HCT116 (cell line): ENCODE results near the gene SPRING1. TPM values are rescaled to one million over a fixed set of nuclear protein-coding genes. Genes with fewer than 3 reads are reported as not detected.

Experiments used
- ATAC-seq: fragments of 200-7000 bp; cut with Tn5 transposase; 2 replicates; pipeline ENCODE4 v1.9.1; 2020; ENCODE audit warnings: mild to moderate bottlenecking, moderate library complexity
- BruUV-seq: library from RNA; stranded (reverse); fragments of 400-500 nt; replicated peaks from 2 replicates; lab custom pipeline; 2021; lab: Mats Ljungman, UMichigan
- CTCF ChIA-PET: fragments of 300-600 bp; sonication (Branson Sonifier 250); formaldehyde crosslinking; loops from one replicate; lab custom pipeline; 2021; ENCODE audit warnings: antibody characterized with exemption; lab: Charles Lee
- POLR2A ChIA-PET: fragments of 300-600, 350-600 bp; sonication (Branson Sonifier 250); formaldehyde crosslinking; loops from one replicate; lab custom pipeline; 2021; ENCODE audit warnings: antibody characterized with exemption; lab: Charles Lee
- RAD21 ChIA-PET, 2 experiments: fragments of 300-600 bp; sonication (Branson Sonifier 250); formaldehyde crosslinking; loops; one replicate each; lab custom pipeline; 2023; ENCODE audit warnings: low total read pairs in 2 of 2; ENCODE audit not compliant: uncharacterized antibody in 2 of 2, unreplicated experiment in 2 of 2, low non-redundant PET in 1 of 2; lab: Charles Lee
- DNase-seq: peaks from one replicate; pipeline ENCODE4 v3.0.0-alpha.2; 2010; ENCODE audit warnings: low read depth, low spot score
- H2AFZ ChIP-seq: fragments of 200-600 bp; shearing (Covaris generic), sonication (generic); 2 replicates; pipeline ENCODE4 v1.6.1; 2017; ENCODE audit warnings: low read depth, mixed run types, mixed read lengths, antibody characterized with exemption, low read length; ENCODE audit not compliant: poor library complexity, severe bottlenecking
- H3K27ac ChIP-seq: 2 replicates; pipeline ENCODE4 v1.5.1; 2012; ENCODE audit warnings: low read depth, low read length
- H3K27me3 ChIP-seq: fragments of 200-600 bp; sonication (generic); 2 replicates; pipeline ENCODE4 v1.6.1; 2016; ENCODE audit warnings: mixed run types, low read length, mixed read lengths; ENCODE audit not compliant: insufficient read depth
- H3K36me3 ChIP-seq, 2 experiments: fragments of 200-500 bp in 1 of 2; fragments of 200-600 bp in 1 of 2; sonication (Bioruptor generic) in 1 of 2; sonication (generic) in 1 of 2; 2 replicates each; pipeline versions ENCODE4 v1.5.1 to v1.6.1; 2014 to 2016; ENCODE audit warnings: low read length in 2 of 2, inconsistent platforms in 1 of 2, mixed read lengths in 1 of 2, mixed run types in 1 of 2; ENCODE audit not compliant: insufficient read depth in 2 of 2, control insufficient read depth in 1 of 2
- H3K4me1 ChIP-seq, 2 experiments: fragments of 200-600 bp in 1 of 2; sonication (generic) in 1 of 2; 2 replicates each; pipeline versions ENCODE4 v1.5.1 to v1.6.1; 2012 to 2017; ENCODE audit warnings: low read length in 2 of 2, inconsistent platforms in 1 of 2, mild to moderate bottlenecking in 1 of 2, mixed read lengths in 1 of 2, mixed run types in 1 of 2, moderate library complexity in 1 of 2; ENCODE audit not compliant: insufficient read depth in 2 of 2, control insufficient read depth in 1 of 2
- H3K4me2 ChIP-seq: fragments of 200-600 bp; sonication (generic); 2 replicates; pipeline ENCODE4 v1.6.1; 2017; ENCODE audit warnings: mixed run types, low read length, mixed read lengths
- H3K4me3 ChIP-seq, 2 experiments: fragments of 200-600 bp in 1 of 2; sonication (generic) in 1 of 2; replicated peaks in 1 of 2; 2 replicates each; pipeline ENCODE4 v1.5.1; 2011 to 2016; ENCODE audit warnings: low read length in 2 of 2, control low read depth in 1 of 2, low read depth in 1 of 2, mild to moderate bottlenecking in 1 of 2, mixed read lengths in 1 of 2, mixed run types in 1 of 2
- H3K79me2 ChIP-seq: fragments of 200-600 bp; sonication (generic); 2 replicates; pipeline ENCODE4 v1.6.1; 2017; ENCODE audit warnings: mild to moderate bottlenecking, mixed run types, low read length, moderate library complexity, mixed read lengths; ENCODE audit not compliant: insufficient read depth
- H3K9ac ChIP-seq: fragments of 200-600 bp; sonication (generic); 2 replicates; pipeline ENCODE4 v1.6.1; 2016; ENCODE audit warnings: low read length, mixed read lengths
- H3K9me2 ChIP-seq: fragments of 200-600 bp; sonication (generic), shearing (Covaris generic); 2 replicates; pipeline ENCODE4 v1.6.1; 2017; ENCODE audit warnings: mixed run types, mild to moderate bottlenecking, moderate library complexity; ENCODE audit not compliant: insufficient read depth
- H3K9me3 ChIP-seq, 2 experiments: fragments of 200-500 bp in 1 of 2; fragments of 200-600 bp in 1 of 2; sonication (Bioruptor generic) in 1 of 2; sonication (generic) in 1 of 2; 2 replicates each; pipeline ENCODE4 v1.6.1; 2014 to 2017; ENCODE audit warnings: low read length in 2 of 2, mixed read lengths in 2 of 2, inconsistent platforms in 1 of 2, low read depth in 1 of 2, mild to moderate bottlenecking in 1 of 2, mixed run types in 1 of 2, moderate library complexity in 1 of 2; ENCODE audit not compliant: control insufficient read depth in 1 of 2, insufficient read depth in 1 of 2
- H4K20me1 ChIP-seq: fragments of 200-600 bp; sonication (generic), shearing (Covaris generic); 2 replicates; pipeline ENCODE4 v1.6.1; 2017; ENCODE audit warnings: mixed run types, mild to moderate bottlenecking, moderate library complexity; ENCODE audit not compliant: insufficient read depth
- EGR1 ChIP-seq: IDR thresholded peaks from 2 replicates; pipeline ENCODE4 v1.6.1; 2012; ENCODE audit warnings: low read depth
- ELF1 ChIP-seq: IDR thresholded peaks from 2 replicates; pipeline ENCODE4 v1.6.1; 2012; ENCODE audit warnings: low read depth, borderline replicate concordance
- EZH2 ChIP-seq: fragments of 200-600 bp; sonication (generic); IDR thresholded peaks from 2 replicates; pipeline ENCODE4 v1.6.1; 2017; ENCODE audit warnings: antibody characterized with exemption, mixed run types
- JUND ChIP-seq: IDR thresholded peaks from 2 replicates; pipeline ENCODE4 v1.6.1; 2012
- POLR2AphosphoS5 ChIP-seq: IDR thresholded peaks from 2 replicates; pipeline ENCODE4 v1.6.1; 2011; ENCODE audit warnings: mild to moderate bottlenecking, low read depth, low read length, moderate library complexity
- RAD21 ChIP-seq: IDR thresholded peaks from 2 replicates; pipeline ENCODE4 v1.6.1; 2012; ENCODE audit warnings: low read depth, mild to moderate bottlenecking
- SIN3A ChIP-seq: IDR thresholded peaks from 2 replicates; pipeline ENCODE4 v1.6.1; 2012; ENCODE audit warnings: low read depth
- TCF7L2 ChIP-seq: IDR thresholded peaks from 2 replicates; pipeline ENCODE4 v1.7.0; 2011; ENCODE audit warnings: borderline replicate concordance, inconsistent platforms; ENCODE audit not compliant: insufficient read depth, insufficient read length; ENCODE audit errors: extremely low read depth
- ZBTB33 ChIP-seq: IDR thresholded peaks from 2 replicates; pipeline ENCODE4 v1.6.1; 2011; ENCODE audit warnings: mild to moderate bottlenecking, low read length, moderate library complexity; ENCODE audit not compliant: insufficient replicate concordance; ENCODE audit errors: extremely low read depth
- intact Hi-C: fragments of 100-400 bp; cut with micrococcal nuclease; formaldehyde crosslinking; loops from 2 replicates; pipeline ENCODE4 v1.10.0; 2022
- total RNA-seq: library from RNA; stranded (reverse); gene quantifications from one replicate; pipeline ENCODE4 v1.2.1, GENCODE V29; 2021; ENCODE audit not compliant: unreplicated experiment
- TF ChIP-seq, protein P1 (sequence below): IDR thresholded peaks from 2 replicates; pipeline ENCODE4 v1.6.1; 2012
- TF ChIP-seq, protein P2 (sequence below), 3 experiments: fragments of 200-600 bp in 1 of 3; sonication (generic) in 1 of 3; IDR thresholded peaks in 2 of 3; conservative IDR thresholded peaks in 1 of 3; 2 replicates each; pipeline ENCODE4 v1.5.1; 2012 to 2017; ENCODE audit warnings: low read depth in 2 of 3, low read length in 2 of 3, antibody characterized with exemption in 1 of 3, borderline replicate concordance in 1 of 3, control low read depth in 1 of 3, mild to moderate bottlenecking in 1 of 3, mixed read lengths in 1 of 3, mixed run types in 1 of 3, moderate library complexity in 1 of 3; ENCODE audit not compliant: insufficient read depth in 1 of 3

Gene SPRING1
- total RNA-seq, 1 experiment from 2014 or later, result 28.5 TPM

- TF ChIP-seq ZBTB33 (no peak), EGR1 (peak; percentile 85), POLR2AphosphoS5 (peak; percentile 91), EZH2 (no peak), SIN3A (peak; percentile 61), JUND (no peak), RAD21 (no peak)
- TF ChIP-seq, protein P1, sequence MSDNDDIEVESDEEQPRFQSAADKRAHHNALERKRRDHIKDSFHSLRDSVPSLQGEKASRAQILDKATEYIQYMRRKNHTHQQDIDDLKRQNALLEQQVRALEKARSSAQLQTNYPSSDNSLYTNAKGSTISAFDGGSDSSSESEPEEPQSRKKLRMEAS, result peak; percentile 88
Observed at GRCh38 chr12:116737774-116738657, at the start of gene SPRING1, which contains the start of gene RNFT2 (continued).

- TF ChIP-seq, protein P2, sequence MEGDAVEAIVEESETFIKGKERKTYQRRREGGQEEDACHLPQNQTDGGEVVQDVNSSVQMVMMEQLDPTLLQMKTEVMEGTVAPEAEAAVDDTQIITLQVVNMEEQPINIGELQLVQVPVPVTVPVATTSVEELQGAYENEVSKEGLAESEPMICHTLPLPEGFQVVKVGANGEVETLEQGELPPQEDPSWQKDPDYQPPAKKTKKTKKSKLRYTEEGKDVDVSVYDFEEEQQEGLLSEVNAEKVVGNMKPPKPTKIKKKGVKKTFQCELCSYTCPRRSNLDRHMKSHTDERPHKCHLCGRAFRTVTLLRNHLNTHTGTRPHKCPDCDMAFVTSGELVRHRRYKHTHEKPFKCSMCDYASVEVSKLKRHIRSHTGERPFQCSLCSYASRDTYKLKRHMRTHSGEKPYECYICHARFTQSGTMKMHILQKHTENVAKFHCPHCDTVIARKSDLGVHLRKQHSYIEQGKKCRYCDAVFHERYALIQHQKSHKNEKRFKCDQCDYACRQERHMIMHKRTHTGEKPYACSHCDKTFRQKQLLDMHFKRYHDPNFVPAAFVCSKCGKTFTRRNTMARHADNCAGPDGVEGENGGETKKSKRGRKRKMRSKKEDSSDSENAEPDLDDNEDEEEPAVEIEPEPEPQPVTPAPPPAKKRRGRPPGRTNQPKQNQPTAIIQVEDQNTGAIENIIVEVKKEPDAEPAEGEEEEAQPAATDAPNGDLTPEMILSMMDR (IDR thresholded peaks at IDR 0.05 in 2 of 3, conservative IDR thresholded peaks at IDR 0.05 in 1 of 3; ENCODE audit: borderline replicate concordance in 1 of 3, insufficient read depth in 1 of 3, low read depth in 2 of 3, low read length in 2 of 3), result no peak
- TF ChIP-seq TCF7L2, result no peak
- no peak for TF ChIP-seq EGR1
- TF ChIP-seq RAD21, result no peak
- no peak for TF ChIP-seq JUND
- no peak for TF ChIP-seq ZBTB33
- no peak for TF ChIP-seq ELF1
- TF ChIP-seq, all 23 proteins: peak for 0
- Histone ChIP-seq H2AFZ (no peak overlapping the region), H3K36me3 (peaks cover 5 to 21% of the 10 kb centered on the region in 2 experiments; a peak in 3 of 4 replicates), H3K4me2 (no peak overlapping the region), H3K9ac (no peak overlapping the region), H3K27ac (no peak overlapping the region), H3K4me3 (no peak overlapping the region), H3K9me3 (no peaks in the 10 kb centered on the region), H3K27me3 (no peaks in the 10 kb centered on the region), H3K9me2 (no peaks in the 10 kb centered on the region), H3K4me1 (no peaks in the 10 kb centered on the region), H3K79me2 (no peaks in the 10 kb centered on the region), H4K20me1 (no peaks in the 10 kb centered on the region)
- intact Hi-C loops, result no loop called here
- POLR2A ChIA-PET, result no interaction called here
- DNase-seq (peak; percentile 18), ATAC-seq (peak; percentile 88)
- CTCF ChIA-PET, result no interaction called here
- BruUV-seq, result no TSS peak
- RAD21 ChIA-PET, result no interaction called here
Observed at GRCh38 chr12:116784238-116784612, 46.4 kb upstream of the SPRING1 start.
